LNCaP clone FGC (cell line): ENCODE measurements around the gene NR1H2.
"Not testable (repeated sequence)": the region's sequence is repeated elsewhere in the genome, so short reads cannot be mapped to it uniquely, and the experiment has no call there.

Source experiments
- DNase-seq: peaks from one replicate; pipeline ENCODE4 v3.0.0-alpha.2; 2011; ENCODE audit warnings: low read depth
- H3K4me3 ChIP-seq: 2 replicates; pipeline ENCODE4 v1.5.1; 2011; ENCODE audit warnings: mild to moderate bottlenecking, low read depth, low read length, control low read depth
- CTCF ChIP-seq: IDR thresholded peaks from 2 replicates; pipeline ENCODE4 v1.5.1; 2012; ENCODE audit warnings: mild to moderate bottlenecking; ENCODE audit not compliant: control insufficient read depth, insufficient read depth; ENCODE audit errors: extremely low read depth

The NR1H2 gene

DNA sequence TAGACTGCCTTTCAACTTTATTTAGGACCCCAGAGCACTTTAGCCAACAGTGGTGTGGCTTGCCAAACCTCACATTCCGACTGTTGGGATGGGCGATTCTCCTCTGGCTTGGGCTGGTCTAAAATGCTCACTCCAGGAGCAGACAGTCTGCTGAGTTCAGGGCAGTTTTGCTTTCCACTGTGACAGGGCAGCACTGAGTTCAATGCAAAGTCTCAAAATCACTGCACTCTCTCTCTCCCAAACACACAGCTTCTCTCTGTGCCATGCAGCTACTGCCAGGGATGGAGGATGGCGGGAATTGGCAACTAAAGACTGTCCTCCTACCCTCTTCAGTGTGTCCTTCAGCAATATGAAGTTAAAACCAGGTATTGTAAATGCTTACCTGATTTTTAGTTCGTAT lies 24.0 kb upstream of the NR1H2 start:
- DNase-seq = no peak

GRCh38 chr19:50353487-50353880 lies 22.8 kb upstream of the NR1H2 start:
- not testable (repeated sequence) for DNase-seq

More for the DNA sequence above, 24.0 kb upstream of the NR1H2 start:
- H3K4me3 ChIP-seq = no peak overlapping the region
- TF ChIP-seq CTCF = no peak

GRCh38 chr19:50356691-50357177 lies 19.5 kb upstream of the NR1H2 start:
- no peak overlapping the region for H3K4me3 ChIP-seq
- DNase-seq = no peak
- TF ChIP-seq CTCF = no peak

More at GRCh38 chr19:50353487-50353880, 22.8 kb upstream of the NR1H2 start:
- not testable (repeated sequence) for H3K4me3 ChIP-seq

GRCh38 chr19:50357178-50358100 lies 18.8 kb upstream of the NR1H2 start:
- peak; percentile 62 for TF ChIP-seq CTCF
- no peak for DNase-seq
- H3K4me3 ChIP-seq = no peak overlapping the region

DNA sequence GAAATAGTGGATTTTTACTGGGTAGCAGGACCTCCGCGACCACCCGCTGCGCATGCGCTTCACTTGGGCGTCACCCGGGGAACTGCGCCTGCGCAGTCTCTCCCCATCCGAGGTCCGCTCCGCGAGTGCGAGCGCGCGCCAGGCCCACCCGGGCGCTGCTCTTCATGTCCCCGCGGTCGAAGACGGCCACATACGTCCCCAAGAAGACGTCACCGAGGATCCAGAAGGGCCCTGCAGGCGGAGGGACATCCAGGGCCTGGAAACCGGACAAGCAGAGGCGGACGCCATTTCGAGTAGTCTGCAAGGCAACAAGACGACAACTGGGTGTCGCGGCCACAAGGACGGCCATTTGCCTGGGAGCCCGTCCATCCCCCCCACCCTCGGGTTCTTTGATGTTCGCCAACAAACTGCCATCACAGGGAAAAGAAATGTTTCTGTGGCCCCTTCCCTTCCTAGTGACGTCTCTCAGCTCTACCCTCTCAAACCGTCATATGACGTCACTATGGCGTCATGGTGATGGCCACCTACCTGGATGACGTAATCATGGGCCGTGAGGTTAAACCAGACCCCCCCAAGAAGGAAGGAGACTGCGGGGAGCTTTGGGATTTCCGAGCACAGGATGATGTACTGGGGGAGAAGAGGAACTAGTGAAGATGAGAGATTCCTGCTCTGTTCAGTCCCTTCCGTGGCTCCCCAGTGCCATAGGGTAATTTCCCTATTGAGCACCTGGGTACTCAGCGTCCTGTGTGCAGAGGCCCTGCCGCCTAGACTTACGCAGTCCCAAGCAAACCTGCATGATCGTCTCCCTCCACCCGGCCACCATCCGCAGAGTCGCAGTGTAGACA lies 17.6 kb upstream of the NR1H2 start:
- no peak overlapping the region for H3K4me3 ChIP-seq
- DNase-seq = no peak
- TF ChIP-seq CTCF = no peak

- no peak for DNase-seq
- TF ChIP-seq CTCF = no peak
- no peak overlapping the region for H3K4me3 ChIP-seq
Observed at GRCh38 chr19:50359328-50359818, 16.9 kb upstream of the NR1H2 start.
